GM12891 (cell line): ENCODE data around the gene CYTL1.
"Not testable (repeated sequence)": the region's sequence is repeated elsewhere in the genome, so short reads cannot be mapped to it uniquely, and the experiment has no call there.

Source experiments
- PAX5 ChIP-seq: IDR thresholded peaks from 2 replicates; pipeline ENCODE4 v1.6.1; 2011; ENCODE audit warnings: low read length, moderate library complexity, mild to moderate bottlenecking; ENCODE audit not compliant: insufficient read depth, severe bottlenecking
- POLR2A ChIP-seq: IDR thresholded peaks from 2 replicates; pipeline ENCODE4 v1.6.1; 2011; ENCODE audit warnings: low read depth, low read length, control low read depth
- POLR2AphosphoS5 ChIP-seq: IDR thresholded peaks from 2 replicates; pipeline ENCODE4 v1.6.1; 2011; ENCODE audit warnings: low read depth, low read length, control low read depth
- POU2F2 ChIP-seq: IDR thresholded peaks from 2 replicates; pipeline ENCODE4 v1.6.1; 2011; ENCODE audit warnings: low read depth, mild to moderate bottlenecking, control low read depth, low read length, moderate library complexity
- SPI1 ChIP-seq: IDR thresholded peaks from 2 replicates; pipeline ENCODE4 v1.6.1; 2011; ENCODE audit warnings: low read depth, low read length, control low read depth
- TAF1 ChIP-seq: IDR thresholded peaks from 2 replicates; pipeline ENCODE4 v1.6.1; 2011; ENCODE audit warnings: low read depth, low read length, control low read depth

DNA sequence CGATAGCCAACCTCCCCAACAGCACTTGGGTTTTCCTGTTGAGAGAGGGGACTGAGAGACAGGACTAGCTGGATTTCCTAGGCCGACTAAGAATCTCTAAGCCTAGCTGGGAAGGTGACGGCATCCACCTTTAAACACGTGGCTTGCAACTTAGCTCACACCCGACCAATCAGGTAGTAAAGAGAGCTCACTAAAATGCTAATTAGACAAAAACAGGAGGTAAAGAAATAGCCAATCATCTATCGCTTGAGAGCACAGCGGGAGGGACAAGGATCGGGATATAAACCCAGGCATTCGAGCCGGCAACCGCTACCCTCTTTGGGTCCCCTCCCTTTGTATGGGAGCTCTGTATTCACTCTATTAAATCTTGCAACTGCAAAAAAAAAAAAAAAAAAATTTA, 12.3 kb downstream of the CYTL1 start:
- not testable (repeated sequence) for TF ChIP-seq PAX5, POLR2A, POLR2AphosphoS5, POU2F2, TAF1, SPI1
